Liver (tissue), 3 donors: ENCODE measurements around the gene FLYWCH2.

ENCODE experiments used
- CTCF ChIP-seq: fragments of 150-350 bp; IDR thresholded peaks from 2 replicates; pipeline ENCODE4 v1.5.1; 2017; ENCODE audit warnings: improper control_type of control experiment, low read depth, low read length; ENCODE audit not compliant: missing input control
- FOXA1 ChIP-seq: IDR thresholded peaks from 2 replicates; pipeline ENCODE4 v1.6.1; 2016; ENCODE audit warnings: antibody characterized with exemption
- GABPA ChIP-seq, 2 donors: IDR thresholded peaks in 1 of 2; conservative IDR thresholded peaks in 1 of 2; 2 replicates each; pipeline ENCODE4 v1.6.1; 2016; ENCODE audit warnings: antibody characterized with exemption in 2 of 2, mild to moderate bottlenecking in 1 of 2, moderate library complexity in 1 of 2
- JUND ChIP-seq, 2 donors: IDR thresholded peaks; 2 replicates each; pipeline ENCODE4 v1.6.1; 2016; ENCODE audit warnings: antibody characterized with exemption in 2 of 2
- MAX ChIP-seq: IDR thresholded peaks from 2 replicates; pipeline ENCODE4 v1.6.1; 2016; ENCODE audit warnings: antibody characterized with exemption
- RAD21 ChIP-seq, 2 donors: IDR thresholded peaks; 2 replicates each; pipeline ENCODE4 v1.6.1; 2016; ENCODE audit warnings: antibody characterized with exemption in 2 of 2, mild to moderate bottlenecking in 2 of 2
- REST ChIP-seq: IDR thresholded peaks from 2 replicates; pipeline ENCODE4 v1.6.1; 2016; ENCODE audit warnings: antibody characterized with exemption, mild to moderate bottlenecking
- RXRA ChIP-seq, 2 donors: IDR thresholded peaks; 2 replicates each; pipeline ENCODE4 v1.6.1; 2017 to 2018; ENCODE audit warnings: antibody characterized with exemption in 2 of 2, mild to moderate bottlenecking in 1 of 2
- SP1 ChIP-seq: IDR thresholded peaks from 2 replicates; pipeline ENCODE4 v1.6.1; 2018; ENCODE audit warnings: antibody characterized with exemption, mild to moderate bottlenecking
- TAF1 ChIP-seq: conservative IDR thresholded peaks from 2 replicates; pipeline ENCODE4 v1.6.1; 2016; ENCODE audit warnings: antibody characterized with exemption, mild to moderate bottlenecking
- YY1 ChIP-seq: IDR thresholded peaks from 2 replicates; pipeline ENCODE4 v1.6.1; 2016; ENCODE audit warnings: antibody characterized with exemption, mild to moderate bottlenecking
- donor health status: healthy.
- donor health status: healthy.

GRCh38 chr16:2848933-2849725 lies 33.9 kb upstream of the FLYWCH2 start:
- TF ChIP-seq SP1 (no peak), CTCF (no peak), GABPA (IDR thresholded peaks at IDR 0.05 in 1 of 2, conservative IDR thresholded peaks at IDR 0.05 in 1 of 2) (no peak), MAX (no peak), TAF1 (no peak), JUND (IDR thresholded peaks at IDR 0.05) (no peak), YY1 (no peak), RAD21 (IDR thresholded peaks at IDR 0.05) (no peak), REST (no peak), RXRA (IDR thresholded peaks at IDR 0.05) (no peak), FOXA1 (no peak)
